ENCODE data around the gene TMEM258. TPM values are rescaled to one million over a fixed set of nuclear protein-coding genes. Genes with fewer than 3 reads are reported as not detected.

Gene TMEM258
- total and polyA plus RNA-seq, 2 donors (not counting 3 experiments of a cell fraction or from before 2014, with no cell fraction given), result 140 to 534 TPM

GRCh38 chr11:61768376-61769076, 23.9 kb downstream of the TMEM258 start:
- FAIRE-seq (no peak), DNase-seq (ENCODE audit: low read depth, low spot score) (no peak)
- Histone ChIP-seq H2AFZ (ENCODE audit: low read depth, low read length) (no peak overlapping the region), H3K4me3 (replicated peaks in 1 of 3; ENCODE audit: insufficient read depth in 1 of 3, low read depth in 1 of 3, low read length in 3 of 3) (no peak overlapping the region), H3K27ac (ENCODE audit: insufficient read depth, low read depth, low read length) (no peak overlapping the region), H3K9me1 (replicated peaks; ENCODE audit: control insufficient read depth, extremely low read depth, insufficient read depth, low read length) (no peaks in the 10 kb centered on the region), H3K79me2 (ENCODE audit: control insufficient read depth, insufficient read depth, low read length) (no peaks in the 10 kb centered on the region), H4K20me1 (replicated peaks; ENCODE audit: control insufficient read depth, extremely low read depth, insufficient read depth, low read length) (no peaks in the 10 kb centered on the region), H3K36me3 (ENCODE audit: control insufficient read depth in 2 of 2, extremely low read depth in 1 of 2, insufficient read depth in 2 of 2, low read length in 2 of 2) (no peaks in the 10 kb centered on the region), H3K9me3 (replicated peaks; ENCODE audit: control insufficient read depth, insufficient read depth, low read length) (no peaks in the 10 kb centered on the region), H3K9ac (replicated peaks; ENCODE audit: extremely low read depth, insufficient read depth, low read length) (no peak overlapping the region), H3K4me2 (ENCODE audit: insufficient read depth, low read length) (no peak overlapping the region), H3K27me3 (ENCODE audit: control insufficient read depth in 2 of 2, insufficient read depth in 2 of 2, low read length in 2 of 2) (no peaks in the 10 kb centered on the region), H3K4me1 (ENCODE audit: control insufficient read depth, extremely low read depth, insufficient read depth, low read length) (peaks cover 6% of the 10 kb centered on the region)
- dilution Hi-C loops (cut with MboI; ENCODE audit: extremely low pct_ligation_motif_present, low sequenced_read_pairs) (no loop called here), intact Hi-C loops (cut with micrococcal nuclease) (no loop called here)
- TF ChIP-seq JUN (IDR thresholded peaks at IDR 0.05; ENCODE audit: borderline replicate concordance, insufficient read depth, insufficient read length, low read depth), result no peak
- no peak for TF ChIP-seq FOS (IDR thresholded peaks at IDR 0.05; ENCODE audit: borderline replicate concordance, insufficient read depth, low read length)
- no peak for TF ChIP-seq EZH2 (IDR thresholded peaks at IDR 0.05; ENCODE audit: borderline replicate concordance, low read depth, low read length, severe bottlenecking)
- no TSS peak for BruUV-seq (replicated peaks)
- ChIA-PET CTCF (interaction anchor here (0.7 to 5.4 kb wide), 2 partner anchors 10 to 20 kb away, joined by 4 to 29 read pairs; no protein-coding TSS in a partner anchor), POLR2A (no interaction called here)

GRCh38 chr11:61766353-61766841, 26.0 kb downstream of the TMEM258 start:
- no peaks in the 10 kb centered on the region for H3K79me2 ChIP-seq (ENCODE audit: control insufficient read depth, insufficient read depth, low read length)
- BruUV-seq (replicated peaks), result no TSS peak
- H3K9me1 ChIP-seq (replicated peaks; ENCODE audit: control insufficient read depth, extremely low read depth, insufficient read depth, low read length), result no peaks in the 10 kb centered on the region
- POLR2A ChIA-PET, result no interaction called here
- dilution Hi-C loops (cut with MboI; ENCODE audit: extremely low pct_ligation_motif_present, low sequenced_read_pairs), result no loop called here
- no peaks in the 10 kb centered on the region for H3K36me3 ChIP-seq (ENCODE audit: control insufficient read depth in 2 of 2, extremely low read depth in 1 of 2, insufficient read depth in 2 of 2, low read length in 2 of 2)
- TF ChIP-seq EZH2 (IDR thresholded peaks at IDR 0.05; ENCODE audit: borderline replicate concordance, low read depth, low read length, severe bottlenecking), result no peak
- no peak for TF ChIP-seq JUN (IDR thresholded peaks at IDR 0.05; ENCODE audit: borderline replicate concordance, insufficient read depth, insufficient read length, low read depth)
- TF ChIP-seq MAX (IDR thresholded peaks at IDR 0.05; ENCODE audit: insufficient read depth, insufficient read length), result no peak
- no peak for TF ChIP-seq POLR2A (IDR thresholded peaks at IDR 0.05; ENCODE audit: low read depth, low read length)
- TF ChIP-seq GATA2 (IDR thresholded peaks at IDR 0.05; ENCODE audit: insufficient read depth, insufficient read length, low read depth, low read length), result no peak
- no peak for TF ChIP-seq POLR2AphosphoS5 (IDR thresholded peaks at IDR 0.05; ENCODE audit: insufficient read depth, low read depth, low read length)
- TF ChIP-seq CTCF (IDR thresholded peaks at IDR 0.05; ENCODE audit: extremely low read depth in 1 of 2, insufficient read depth in 1 of 2, low read depth in 1 of 2, low read length in 2 of 2), result no peak
- no peak for TF ChIP-seq MYC (IDR thresholded peaks at IDR 0.05; ENCODE audit: low read depth, low read length)
- TF ChIP-seq FOS (IDR thresholded peaks at IDR 0.05; ENCODE audit: borderline replicate concordance, insufficient read depth, low read length), result no peak
- no peak overlapping the region for H3K9ac ChIP-seq (replicated peaks; ENCODE audit: extremely low read depth, insufficient read depth, low read length)
- H3K9me3 ChIP-seq (replicated peaks; ENCODE audit: control insufficient read depth, insufficient read depth, low read length), result no peaks in the 10 kb centered on the region
- peaks cover 0 to 2% of the 10 kb centered on the region in 2 experiments for H3K27me3 ChIP-seq (ENCODE audit: control insufficient read depth in 2 of 2, insufficient read depth in 2 of 2, low read length in 2 of 2)
- no peaks in the 10 kb centered on the region for H3K4me1 ChIP-seq (ENCODE audit: control insufficient read depth, extremely low read depth, insufficient read depth, low read length)
- no peaks in the 10 kb centered on the region for H4K20me1 ChIP-seq (replicated peaks; ENCODE audit: control insufficient read depth, extremely low read depth, insufficient read depth, low read length)
- H3K4me2 ChIP-seq (ENCODE audit: insufficient read depth, low read length), result no peak overlapping the region
- H2AFZ ChIP-seq (ENCODE audit: low read depth, low read length), result no peak overlapping the region
- intact Hi-C loops (cut with micrococcal nuclease), result no loop called here
- no peak for DNase-seq (ENCODE audit: low read depth, low spot score)
- FAIRE-seq, result no peak
- no peak overlapping the region for H3K4me3 ChIP-seq (replicated peaks in 1 of 3; ENCODE audit: insufficient read depth in 1 of 3, low read depth in 1 of 3, low read length in 3 of 3)
- H3K27ac ChIP-seq (ENCODE audit: insufficient read depth, low read depth, low read length), result no peak overlapping the region
- CTCF ChIA-PET, result interaction anchor here (1.1 to 5.4 kb wide), 5 partner anchors 9 to 22 kb away, joined by 3 to 29 read pairs (median 4); no protein-coding TSS in a partner anchor
